ENCODE results near the gene GYS1.
A peak's percentile ranks its signal among the peaks of the same experiment; 100 is the strongest.

GYS1 gene

GRCh38 chr19:48958006-48958405, 35.1 kb downstream of the GYS1 start:
- DNase-seq = no peak
- TF ChIP-seq GATA1 (IDR thresholded peaks at IDR 0.05; ENCODE audit: low read depth, low read length) (no peak), POLR2A (IDR thresholded peaks at IDR 0.05; ENCODE audit: low read length) (no peak)

DNA sequence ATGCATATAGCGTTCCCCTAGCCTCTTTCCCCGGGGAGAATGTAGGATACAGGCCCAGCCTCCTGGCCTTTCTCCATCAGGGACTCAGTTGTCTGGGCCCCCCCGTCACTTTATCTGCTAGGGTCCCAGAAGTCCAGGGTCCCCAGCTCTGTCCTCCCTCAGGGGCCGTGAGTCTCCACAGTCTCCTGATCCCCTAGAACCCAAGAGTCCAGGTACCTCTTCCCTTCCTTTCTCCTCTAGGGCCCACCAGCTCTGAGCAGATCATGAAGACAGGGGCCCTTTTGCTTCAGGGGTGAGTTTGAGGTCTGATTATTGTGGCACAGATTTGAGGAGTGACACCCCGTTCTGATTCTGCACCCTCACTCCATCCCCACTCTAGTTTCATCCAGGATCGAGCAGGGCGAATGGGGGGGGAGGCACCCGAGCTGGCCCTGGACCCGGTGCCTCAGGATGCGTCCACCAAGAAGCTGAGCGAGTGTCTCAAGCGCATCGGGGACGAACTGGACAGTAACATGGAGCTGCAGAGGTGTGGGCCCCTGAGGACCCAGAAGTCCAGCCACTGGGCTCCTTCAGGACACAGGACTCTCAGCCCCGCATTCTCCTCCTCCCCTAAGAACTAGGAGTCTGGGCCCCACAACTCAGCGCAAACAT, 37.7 kb downstream of the GYS1 start:
- TF ChIP-seq POLR2A (IDR thresholded peaks at IDR 0.05; ENCODE audit: low read length) (no peak), GATA1 (IDR thresholded peaks at IDR 0.05; ENCODE audit: low read depth, low read length) (no peak)

GRCh38 chr19:48954595-48955307, 38.4 kb downstream of the GYS1 start, which contains the start of gene BAX:
Gene BAX, plus strand, starts transcription at chr19:48954875. Its CDS starts 54 bp downstream, at chr19:48954929.
- TF ChIP-seq POLR2A (IDR thresholded peaks at IDR 0.05; ENCODE audit: low read length) (peak; percentile 83), GATA1 (IDR thresholded peaks at IDR 0.05; ENCODE audit: low read depth, low read length) (no peak)
- peak; percentile 99 for DNase-seq

More for the DNA sequence above, 37.7 kb downstream of the GYS1 start:
- no peak for DNase-seq

DNA sequence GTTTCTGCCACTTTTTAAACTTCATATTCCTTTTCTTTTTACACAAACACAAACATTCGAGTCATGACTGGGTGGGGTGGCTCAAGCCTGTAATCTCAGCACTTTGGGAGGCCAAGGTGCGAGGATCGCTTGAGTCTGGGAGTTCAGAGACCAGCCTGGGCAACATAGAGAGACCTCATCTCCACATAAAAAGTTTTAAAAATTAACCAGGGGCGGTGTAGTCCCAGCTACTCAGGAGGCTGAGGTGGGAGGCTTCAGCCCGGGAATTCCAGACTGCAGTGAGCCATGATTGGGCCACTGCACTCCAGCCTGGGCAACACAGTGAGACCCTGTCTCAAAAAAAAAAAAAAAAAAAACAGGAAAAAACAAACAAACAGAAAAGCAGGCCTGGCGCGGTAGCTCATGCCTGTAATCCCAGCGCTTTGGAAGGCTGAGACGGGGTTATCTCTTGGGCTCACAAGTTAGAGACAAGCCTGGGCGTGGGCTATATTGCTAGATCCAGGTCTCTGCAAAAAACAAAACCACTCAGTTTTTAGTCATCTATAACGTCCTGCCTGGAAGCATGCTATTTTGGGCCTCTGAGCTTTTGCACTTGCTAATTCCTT, 39.0 kb downstream of the GYS1 start:
- DNase-seq = peak in 1 of 2 experiments; percentile 63
- no peak for TF ChIP-seq GATA1 (IDR thresholded peaks at IDR 0.05; ENCODE audit: low read depth, low read length)
- no peak for TF ChIP-seq POLR2A (IDR thresholded peaks at IDR 0.05; ENCODE audit: low read length)

DNA sequence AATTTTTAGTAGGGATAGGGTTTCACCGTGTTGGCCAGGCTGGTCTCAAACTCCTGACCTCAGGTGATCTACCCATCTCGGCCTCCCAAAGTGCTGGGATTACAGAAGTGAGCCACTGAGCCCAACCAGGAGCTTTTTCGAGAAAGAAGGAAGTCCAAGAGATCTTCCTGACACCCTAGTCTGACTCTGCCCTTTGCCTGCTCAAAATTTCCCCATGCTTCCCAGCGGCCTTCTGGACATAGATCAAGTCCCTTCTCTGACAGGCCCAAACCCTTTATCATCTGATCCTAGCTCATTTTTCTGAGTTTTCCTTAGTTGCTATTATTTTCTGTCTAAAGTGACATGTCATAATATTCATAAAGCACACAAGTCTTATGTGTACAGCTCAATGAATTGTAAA, 40.0 kb downstream of the GYS1 start:
- no peak for TF ChIP-seq GATA1 (IDR thresholded peaks at IDR 0.05; ENCODE audit: low read depth, low read length)
- TF ChIP-seq POLR2A (IDR thresholded peaks at IDR 0.05; ENCODE audit: low read length) = no peak

DNA sequence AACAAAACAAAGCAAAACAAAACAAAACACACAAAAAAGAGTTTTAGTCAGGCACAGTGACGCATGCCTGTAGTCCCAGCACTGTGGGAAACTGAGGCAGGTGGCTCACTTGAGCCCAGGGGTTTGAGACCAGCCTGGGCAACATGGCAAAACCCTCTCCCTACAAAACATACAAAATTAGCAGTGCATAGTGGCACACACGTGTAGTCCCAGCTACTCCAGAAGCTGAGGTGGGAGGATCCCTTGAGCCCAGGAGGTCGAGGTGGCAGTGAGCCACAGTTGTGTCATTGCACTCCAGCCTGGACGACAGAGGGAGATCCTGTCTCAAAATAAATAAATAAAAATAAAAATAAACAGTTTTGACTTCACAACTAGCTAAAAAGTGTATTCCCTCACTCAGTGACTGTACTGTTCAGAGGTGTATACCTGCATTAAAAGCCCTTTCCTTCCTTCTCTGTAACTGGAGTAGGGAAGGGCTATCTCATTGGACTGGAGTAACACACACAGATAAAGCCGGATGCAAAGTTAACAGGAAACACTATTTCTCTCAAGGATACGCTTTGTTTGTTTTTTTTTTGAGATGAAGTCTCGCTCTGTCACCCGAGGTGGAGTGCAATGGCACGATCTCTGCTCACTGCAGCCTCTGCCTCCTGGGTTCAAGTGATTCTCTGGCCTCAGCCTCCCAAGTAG, 42.1 kb downstream of the GYS1 start:
- TF ChIP-seq POLR2A (IDR thresholded peaks at IDR 0.05; ENCODE audit: low read length) = no peak
- TF ChIP-seq GATA1 (IDR thresholded peaks at IDR 0.05; ENCODE audit: low read depth, low read length) = no peak
- no peak for DNase-seq

More for the DNA sequence above, 40.0 kb downstream of the GYS1 start:
- no peak for DNase-seq

- no peak for DNase-seq
- TF ChIP-seq GATA1 (IDR thresholded peaks at IDR 0.05; ENCODE audit: low read depth, low read length) (no peak), POLR2A (IDR thresholded peaks at IDR 0.05; ENCODE audit: low read length) (no peak)
Observed at GRCh38 chr19:48950159-48950558, 43.0 kb downstream of the GYS1 start.

DNA sequence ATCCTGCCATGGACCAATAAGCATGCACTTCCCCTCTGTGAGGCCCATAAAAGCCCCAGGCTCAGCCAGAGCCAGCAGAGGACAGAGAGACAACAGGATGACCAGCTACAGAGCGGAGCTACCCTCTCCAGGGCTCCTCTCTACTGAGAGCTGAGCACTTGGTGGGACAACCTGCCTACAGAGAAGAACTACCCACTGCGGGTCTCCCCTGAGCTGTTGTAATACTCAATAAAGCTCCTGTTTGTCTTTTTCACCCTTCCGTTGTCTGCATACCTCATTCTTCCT, 45.9 kb downstream of the GYS1 start:
- TF ChIP-seq POLR2A (IDR thresholded peaks at IDR 0.05; ENCODE audit: low read length) (no peak), GATA1 (IDR thresholded peaks at IDR 0.05; ENCODE audit: low read depth, low read length) (no peak)
- DNase-seq = no peak

DNA sequence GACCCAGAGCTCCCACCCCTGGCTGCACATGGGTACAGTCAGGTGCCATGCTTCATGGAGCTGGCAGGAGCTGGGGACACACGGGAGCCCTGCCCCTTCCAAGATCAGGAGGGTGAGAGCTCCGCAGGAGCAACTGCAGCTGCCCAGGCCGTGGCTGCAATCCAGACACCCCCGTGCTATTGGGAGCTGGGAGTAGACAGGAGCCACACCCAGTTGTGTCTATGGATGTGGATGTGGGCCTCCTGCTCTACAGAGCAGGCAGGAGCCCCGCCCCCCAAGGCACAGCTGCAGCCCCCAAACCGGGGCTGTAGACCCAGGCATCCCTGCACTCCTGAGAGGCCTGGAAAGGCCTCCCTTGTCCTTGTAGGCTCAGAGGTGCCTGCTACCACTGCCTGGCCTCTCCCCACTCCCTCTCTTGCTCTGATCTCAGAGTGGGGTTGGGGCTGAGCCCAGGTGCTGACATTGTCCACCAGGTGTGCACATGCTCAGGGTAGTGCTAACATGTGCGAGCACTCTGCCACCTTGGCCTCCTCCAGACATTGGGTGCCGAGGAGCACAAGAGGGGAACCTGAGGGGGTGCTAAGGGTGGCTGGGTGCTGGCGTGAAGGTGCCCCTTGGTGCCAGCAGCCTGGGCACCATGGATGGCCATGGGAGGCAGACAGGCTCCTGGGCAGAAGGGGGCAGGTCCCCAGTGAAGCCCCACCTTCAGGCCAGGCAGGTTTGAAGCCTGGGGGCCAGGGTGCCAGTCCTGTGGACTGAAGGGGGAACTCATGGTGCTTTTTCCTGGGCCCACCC, 46.4 kb downstream of the GYS1 start:
- no peak for TF ChIP-seq POLR2A (IDR thresholded peaks at IDR 0.05; ENCODE audit: low read length)
- TF ChIP-seq GATA1 (IDR thresholded peaks at IDR 0.05; ENCODE audit: low read depth, low read length) = no peak

GRCh38 chr19:48945817-48946216, 47.3 kb downstream of the GYS1 start:
- TF ChIP-seq POLR2A (IDR thresholded peaks at IDR 0.05; ENCODE audit: low read length) (no peak), GATA1 (IDR thresholded peaks at IDR 0.05; ENCODE audit: low read depth, low read length) (no peak)
- no peak for DNase-seq

More for the DNA sequence above, 46.4 kb downstream of the GYS1 start:
- DNase-seq = no peak

GRCh38 chr19:48945415-48945814, 47.7 kb downstream of the GYS1 start:
- DNase-seq = no peak
- no peak for TF ChIP-seq GATA1 (IDR thresholded peaks at IDR 0.05; ENCODE audit: low read depth, low read length)
- no peak for TF ChIP-seq POLR2A (IDR thresholded peaks at IDR 0.05; ENCODE audit: low read length)

DNA sequence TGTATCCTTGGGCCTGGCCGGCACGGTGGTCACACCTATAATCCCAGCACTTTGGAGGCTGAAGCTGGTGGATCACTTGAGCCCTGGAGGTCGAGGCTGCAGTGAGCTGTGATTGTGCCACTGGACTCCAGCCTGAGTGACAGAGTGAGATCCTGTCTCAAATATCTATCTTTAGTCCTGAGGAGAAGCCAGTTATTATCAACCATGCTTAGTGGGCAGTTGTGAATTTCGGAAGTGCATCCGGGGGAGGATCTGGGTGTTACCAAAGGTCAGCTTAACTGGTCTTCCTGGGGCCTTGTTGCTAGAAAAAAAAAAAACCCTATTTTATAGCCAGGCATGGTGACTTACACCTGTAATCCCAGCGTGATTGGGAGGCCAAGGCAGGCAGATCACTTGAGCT, 50.0 kb downstream of the GYS1 start:
- no peak for DNase-seq
- no peak for TF ChIP-seq GATA1 (IDR thresholded peaks at IDR 0.05; ENCODE audit: low read depth, low read length)
- TF ChIP-seq POLR2A (IDR thresholded peaks at IDR 0.05; ENCODE audit: low read length) = no peak

DNA sequence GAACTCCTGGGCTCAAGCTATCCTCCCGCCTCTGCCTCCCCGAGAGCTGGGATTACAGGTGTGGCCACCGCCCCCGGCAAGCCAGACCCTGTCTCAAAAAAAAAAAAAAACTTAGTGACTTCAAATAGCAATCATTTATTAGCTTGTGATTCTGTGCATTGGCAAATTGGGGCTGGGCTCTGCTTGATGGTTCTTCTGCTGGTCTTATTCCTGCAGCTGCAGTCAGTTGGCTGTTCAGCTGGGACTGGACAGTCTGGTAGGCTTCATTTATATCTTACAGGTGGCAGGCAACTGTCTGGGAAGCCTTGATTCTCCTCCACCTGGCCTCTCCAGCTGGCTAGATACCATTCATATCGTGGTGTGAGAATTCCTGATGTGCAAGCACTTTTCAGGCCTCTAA, 52.2 kb downstream of the GYS1 start:
- DNase-seq = no peak
- no peak for TF ChIP-seq POLR2A (IDR thresholded peaks at IDR 0.05; ENCODE audit: low read length)
- TF ChIP-seq GATA1 (IDR thresholded peaks at IDR 0.05; ENCODE audit: low read depth, low read length) = no peak

Data from erythroblast (primary cell).